ENCODE data around the gene VKORC1.

DNA sequence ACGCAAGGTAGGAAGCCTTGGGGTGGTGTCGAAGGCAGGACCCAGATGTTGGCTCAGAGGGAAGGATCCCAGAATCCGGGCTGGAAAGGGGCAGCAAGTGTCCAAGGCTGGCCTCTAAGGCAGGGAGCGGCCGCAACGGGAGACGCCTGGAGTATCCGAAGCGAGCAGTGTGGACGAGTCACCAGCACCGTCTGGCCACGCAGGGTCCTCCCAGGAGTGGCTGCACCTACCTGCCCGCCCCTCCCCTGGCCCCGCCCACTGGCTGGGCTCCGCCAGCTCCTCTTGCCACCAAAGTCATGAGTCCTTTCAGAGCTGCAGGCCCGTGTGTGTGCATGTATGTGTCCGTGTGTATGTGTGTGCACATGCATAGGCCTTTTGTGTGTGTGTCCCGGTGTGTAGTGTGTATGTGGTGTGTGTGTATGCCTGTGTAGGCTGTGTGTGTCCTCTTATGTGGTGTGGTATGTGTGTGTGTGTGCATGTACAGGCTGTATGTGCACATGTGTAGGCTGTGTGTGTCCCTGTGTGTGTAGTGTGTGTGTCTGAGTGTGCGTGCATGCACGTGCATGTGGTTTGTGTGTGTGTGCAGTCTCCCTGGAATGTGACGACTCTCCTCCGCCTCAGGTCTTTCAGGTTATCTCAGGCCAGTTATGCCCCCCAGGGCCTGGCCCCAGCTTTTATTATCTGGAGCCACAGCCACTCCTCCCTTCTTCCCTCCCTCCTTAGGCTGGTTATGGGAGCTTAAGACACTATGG, 41.1 kb upstream of the VKORC1 start, which contains the start of gene PRSS8:
- TF ChIP-seq FOSL1 (IDR thresholded peaks at IDR 0.05; ENCODE audit: low read depth) (no peak), CTCF (IDR thresholded peaks at IDR 0.05 in 2 of 3, conservative IDR thresholded peaks at IDR 0.05 in 1 of 3; ENCODE audit: borderline replicate concordance in 1 of 3, insufficient read depth in 1 of 3, low read depth in 2 of 3, low read length in 2 of 3) (no peak), ZFX (IDR thresholded peaks at IDR 0.05) (0 out of 2 replicates have a peak, but pooled peaks have one; percentile 1), EZH2 (IDR thresholded peaks at IDR 0.05) (no peak), EZH2phosphoT487 (IDR thresholded peaks at IDR 0.05; ENCODE audit: borderline replicate concordance) (no peak), SIN3A (IDR thresholded peaks at IDR 0.05; ENCODE audit: low read depth) (no peak), CEBPB (IDR thresholded peaks at IDR 0.05; ENCODE audit: low read depth) (no peak), POLR2A (IDR thresholded peaks at IDR 0.05; ENCODE audit: borderline replicate concordance, extremely low read depth, insufficient read depth, insufficient read length) (no peak), REST (IDR thresholded peaks at IDR 0.05; ENCODE audit: low read depth) (no peak), EGR1 (IDR thresholded peaks at IDR 0.05; ENCODE audit: low read depth) (no peak), SRF (IDR thresholded peaks at IDR 0.05; ENCODE audit: low read depth) (no peak), YY1 (IDR thresholded peaks at IDR 0.05; ENCODE audit: extremely low read depth, insufficient replicate concordance, low read depth, low read length) (no peak), POLR2AphosphoS5 (IDR thresholded peaks at IDR 0.05; ENCODE audit: low read depth, low read length) (peak; percentile 91)
- TF ChIP-seq, protein P1, sequence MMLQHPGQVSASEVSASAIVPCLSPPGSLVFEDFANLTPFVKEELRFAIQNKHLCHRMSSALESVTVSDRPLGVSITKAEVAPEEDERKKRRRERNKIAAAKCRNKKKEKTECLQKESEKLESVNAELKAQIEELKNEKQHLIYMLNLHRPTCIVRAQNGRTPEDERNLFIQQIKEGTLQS (IDR thresholded peaks at IDR 0.05) = no peak

Data from HCT116 (cell line).